Hypothalamus (tissue), 51 donors: ENCODE data around the gene ROBO2.

Experiments used
- DNase-seq, 51 donors: peaks; one replicate each; lab custom pipeline; 2025; lab: John Stamatoyannopoulos, UW

The ROBO2 gene

GRCh38 chr3:77464111-77464688 is 424.3 kb downstream of the ROBO2 start:
- DNase-seq = no peak

DNA sequence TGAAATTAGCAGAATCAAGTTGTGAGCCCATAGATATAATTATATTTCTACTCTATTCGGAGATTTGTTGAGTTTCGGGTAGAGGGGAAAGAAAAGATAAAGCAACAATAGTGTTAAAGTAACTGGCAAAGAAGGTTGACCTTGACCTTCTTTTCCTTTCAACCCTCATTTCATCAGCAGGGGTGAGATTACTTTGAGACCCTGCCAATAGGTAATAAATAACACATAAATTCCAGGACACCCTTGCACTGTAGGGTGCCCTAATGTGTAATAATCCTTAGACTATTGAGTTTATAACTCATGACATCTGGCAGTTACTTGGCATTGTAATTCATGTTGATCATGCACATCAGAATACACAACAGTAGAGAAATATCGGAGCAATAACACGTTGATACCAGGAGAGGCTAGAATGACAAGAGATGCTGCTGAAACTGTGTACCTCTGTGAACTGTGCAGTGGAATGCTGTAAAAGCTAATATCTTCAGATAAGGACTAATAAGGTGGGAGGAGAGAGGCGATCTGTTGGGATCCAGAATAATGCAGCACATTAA is 426.7 kb downstream of the ROBO2 start:
- no peak for DNase-seq

DNA sequence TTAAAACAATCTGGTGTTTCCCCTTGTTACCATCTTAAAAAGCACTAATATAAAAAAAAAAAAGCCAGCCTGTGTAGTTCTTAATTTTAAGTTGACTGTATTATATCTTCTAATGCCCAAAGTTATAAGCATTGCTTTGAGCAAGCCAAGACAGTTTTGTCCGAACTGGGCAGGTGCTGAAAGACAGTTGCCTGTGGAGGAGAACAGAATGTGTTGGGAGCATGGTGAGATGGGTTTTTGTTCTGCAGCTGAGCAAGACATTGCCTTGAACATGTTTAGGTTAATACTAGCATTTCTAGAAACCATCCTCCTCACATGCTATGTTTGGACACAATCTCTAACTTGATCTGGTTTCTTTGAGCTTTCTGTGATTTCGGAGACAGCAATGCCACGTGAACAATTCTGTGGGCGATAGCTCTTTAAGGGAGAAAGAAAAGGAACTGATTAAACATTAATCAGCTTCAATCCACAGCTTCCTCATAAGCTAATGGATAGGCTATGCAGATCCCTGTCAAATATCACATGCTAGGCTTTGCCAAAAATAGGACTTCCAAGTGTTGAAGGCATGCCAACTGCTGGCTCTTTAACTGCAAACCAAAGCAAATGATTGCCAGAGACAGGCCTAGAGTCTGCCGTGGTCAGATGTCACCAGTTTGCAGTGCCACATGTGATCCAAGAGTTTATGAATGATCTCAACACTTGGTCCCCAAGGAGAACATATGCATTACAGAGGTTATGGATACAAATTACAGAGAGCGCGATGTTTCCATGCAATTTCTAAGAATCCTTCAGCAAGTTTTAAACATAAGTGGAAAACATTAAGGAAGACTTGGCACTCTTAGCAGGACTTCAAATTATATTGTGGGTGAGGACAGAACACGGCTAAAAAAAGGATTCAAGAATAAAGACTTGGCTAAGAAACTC is 428.1 kb downstream of the ROBO2 start:
- peak in 2 of 51 donors; percentile 1 to 26 for DNase-seq

- peak in 1 of 51 donors; percentile 12 for DNase-seq
Observed at GRCh38 chr3:77468626-77469020, 428.7 kb downstream of the ROBO2 start.

DNA sequence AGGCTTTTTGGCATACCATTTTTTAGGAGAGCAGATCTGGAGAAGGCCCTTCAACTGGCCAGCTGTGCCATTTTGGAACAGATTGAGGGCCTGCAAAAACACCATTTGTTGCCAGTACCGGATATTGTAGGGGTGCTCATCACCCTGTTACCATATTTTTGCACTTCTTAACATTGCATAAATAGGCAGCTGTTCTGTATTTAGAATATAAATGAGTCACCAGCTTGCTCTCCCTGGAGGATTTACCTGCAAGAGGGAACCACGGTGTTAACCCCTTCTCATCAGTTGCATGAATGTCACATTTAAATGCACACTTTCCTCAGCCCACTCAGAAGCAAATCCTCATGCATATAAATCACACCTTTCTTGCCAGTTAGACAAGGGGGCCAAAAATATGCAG is 435.6 kb downstream of the ROBO2 start:
- DNase-seq = peak in 1 of 51 donors; percentile 35

- no peak for DNase-seq
Observed at GRCh38 chr3:77479021-77479420, 439.1 kb downstream of the ROBO2 start.

DNA sequence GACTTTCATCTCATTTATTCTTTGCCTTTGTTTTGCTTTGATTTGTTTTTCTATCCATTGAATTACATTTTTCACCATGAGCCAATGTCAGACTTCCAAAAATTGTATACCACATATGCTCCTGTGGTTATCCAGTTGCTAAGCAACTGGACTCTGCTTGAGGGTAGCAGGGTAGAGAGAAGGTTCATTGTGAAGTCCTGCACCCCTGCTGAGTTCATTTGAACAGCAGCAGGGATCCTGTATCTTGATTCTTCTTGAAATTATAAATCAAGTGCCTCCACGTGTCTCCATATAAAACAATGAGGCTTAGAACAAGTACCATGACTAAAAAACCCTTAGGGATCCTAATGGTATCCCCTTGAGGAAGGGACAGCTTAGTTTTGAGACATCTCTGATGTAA is 449.3 kb downstream of the ROBO2 start:
- no peak for DNase-seq

DNA sequence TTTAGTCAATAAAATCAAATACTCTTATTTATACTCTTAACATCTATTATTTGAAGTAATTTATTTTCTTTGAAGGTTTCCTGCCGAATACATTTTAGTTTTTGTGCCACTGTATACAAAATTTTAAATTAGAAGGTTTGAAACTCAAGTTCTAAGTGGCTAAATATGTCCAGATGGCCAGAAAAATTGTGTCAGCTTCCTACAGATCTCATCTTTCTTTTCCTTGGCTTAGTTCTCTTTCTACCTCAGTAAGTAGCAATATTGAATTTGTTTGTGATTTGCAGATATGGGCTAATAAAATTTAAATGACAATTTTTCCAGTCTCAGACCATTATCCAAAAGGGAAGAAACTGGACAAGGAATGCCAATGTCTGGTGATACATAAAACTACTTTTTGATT is 452.1 kb downstream of the ROBO2 start:
- DNase-seq = no peak

GRCh38 chr3:77500721-77501120 is 460.8 kb downstream of the ROBO2 start:
- DNase-seq = no peak

DNA sequence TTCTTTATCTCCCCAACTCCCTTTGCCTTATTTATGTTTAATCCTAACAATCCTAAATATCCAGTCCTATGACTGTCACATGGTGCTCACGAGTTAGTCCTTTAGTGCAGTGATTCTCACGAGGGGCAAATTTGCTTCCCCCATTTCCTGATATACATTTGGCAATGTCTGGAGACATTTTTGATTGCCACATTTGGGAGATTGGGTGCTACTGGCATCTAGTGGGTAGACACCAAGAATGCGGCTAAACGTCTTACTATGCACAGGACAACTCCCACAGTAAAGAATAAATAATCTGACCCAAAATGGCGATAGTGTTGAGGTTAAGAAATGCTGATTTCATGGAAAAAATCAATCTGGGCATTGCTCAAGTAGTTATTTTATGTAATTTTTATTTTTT is 466.5 kb downstream of the ROBO2 start:
- no peak for DNase-seq

DNA sequence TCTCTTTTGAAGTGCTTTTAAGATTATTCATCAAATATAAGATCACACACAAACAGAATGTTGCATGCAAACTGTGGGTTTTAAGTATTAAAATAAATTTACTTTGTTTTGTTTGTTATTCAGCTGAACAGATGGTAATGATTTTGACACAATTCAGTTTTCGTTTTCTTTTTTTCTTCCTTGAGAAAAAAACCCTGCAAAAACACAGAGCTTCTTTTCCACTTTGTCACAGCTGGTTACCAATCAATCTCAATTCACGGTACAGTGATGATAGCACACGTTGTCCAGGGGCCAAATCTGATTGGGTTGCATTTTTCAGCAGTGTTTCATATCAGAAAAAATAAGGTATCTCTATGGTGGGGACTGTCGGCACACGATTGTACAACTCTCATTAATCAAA is 473.6 kb downstream of the ROBO2 start:
- no peak for DNase-seq

GRCh38 chr3:77514766-77515165 is 474.9 kb downstream of the ROBO2 start:
- DNase-seq = no peak

DNA sequence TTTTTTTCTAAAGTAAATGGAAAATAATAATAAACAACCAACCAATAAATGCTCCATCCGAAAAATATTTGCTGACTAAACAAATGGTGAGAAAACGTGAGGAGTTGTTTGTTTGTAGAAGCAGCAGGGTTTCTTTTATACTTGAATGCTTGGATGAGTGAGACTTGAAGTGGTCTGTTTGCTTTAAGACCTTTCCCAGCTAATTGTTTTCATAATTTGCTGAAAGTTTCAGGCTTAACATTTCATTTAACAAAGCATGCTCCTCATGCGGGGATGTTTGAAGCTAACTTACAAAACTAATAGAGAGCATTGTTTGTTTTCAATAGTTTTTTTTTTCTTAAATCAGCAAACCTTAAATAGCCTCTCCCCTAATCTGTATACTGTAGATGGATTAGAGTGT is 484.6 kb downstream of the ROBO2 start:
- DNase-seq = no peak

- no peak for DNase-seq
Observed at GRCh38 chr3:77524946-77525682, 485.2 kb downstream of the ROBO2 start.

GRCh38 chr3:77526573-77527113 is 486.7 kb downstream of the ROBO2 start:
- no peak for DNase-seq

DNA sequence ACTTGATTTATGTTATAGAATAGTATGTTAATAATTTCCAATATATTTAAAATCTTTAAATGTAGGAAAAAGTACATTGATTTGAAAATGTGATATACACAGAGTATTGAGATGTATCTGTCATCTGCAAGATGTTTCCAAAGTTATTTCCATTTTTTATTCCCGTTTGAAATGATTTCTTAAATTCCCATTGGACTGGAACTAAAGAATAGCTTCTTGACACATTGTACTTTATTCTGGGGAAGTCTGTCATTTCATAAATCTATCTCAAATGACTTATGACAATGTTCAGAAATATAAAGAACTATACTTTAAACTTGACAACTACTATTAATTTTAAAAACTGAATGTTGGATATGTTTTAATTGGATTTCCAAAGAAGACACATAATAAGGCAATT is 489.6 kb downstream of the ROBO2 start:
- DNase-seq = no peak

- DNase-seq = no peak
Observed at GRCh38 chr3:77530870-77531269, 491.0 kb downstream of the ROBO2 start.

DNA sequence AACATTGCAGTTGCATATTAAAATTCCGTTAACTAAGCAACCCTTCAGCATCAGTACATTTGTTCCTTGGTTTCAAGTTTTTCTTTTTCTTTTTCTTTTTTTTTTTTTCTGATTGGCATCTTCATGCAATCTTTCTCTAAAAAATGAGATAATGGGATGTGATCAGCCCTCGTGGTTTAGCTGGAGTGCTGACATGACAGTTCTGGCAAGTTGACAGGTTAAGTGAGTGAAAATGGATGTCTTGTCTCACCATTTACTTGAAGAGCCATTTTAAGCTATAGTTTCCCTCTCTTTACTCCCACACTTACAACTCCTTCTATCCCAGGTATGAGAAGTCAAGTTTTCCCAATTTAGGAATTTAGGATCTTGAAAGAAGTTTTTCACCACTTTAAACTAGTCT is 495.2 kb downstream of the ROBO2 start:
- no peak for DNase-seq

GRCh38 chr3:77536038-77536775 is 496.3 kb downstream of the ROBO2 start:
- no peak for DNase-seq

DNA sequence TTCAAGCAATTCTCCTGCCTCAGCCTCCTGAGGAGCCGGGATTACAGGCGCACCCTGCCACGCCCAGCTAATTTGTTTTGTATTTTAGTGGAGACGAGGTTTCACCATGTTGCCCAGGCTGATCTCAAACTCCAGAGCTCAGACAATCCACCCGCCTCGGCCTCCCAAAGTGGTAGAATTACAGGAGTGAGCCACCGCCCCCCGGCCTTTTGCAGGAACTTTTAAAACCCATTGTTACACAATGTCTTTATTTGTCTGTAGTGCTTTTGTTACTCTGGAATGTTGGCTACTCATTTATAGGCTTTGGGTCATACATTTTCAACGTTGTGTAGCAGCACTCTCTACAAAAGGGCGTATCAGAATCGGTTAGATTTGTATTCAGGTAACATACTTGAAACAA is 499.1 kb downstream of the ROBO2 start:
- DNase-seq = no peak
